PC-3 (cell line): ENCODE data around the gene RBM18.

Experiments used
- EZH2phosphoT487 ChIP-seq: fragments of 300-600 bp; sonication (generic); IDR thresholded peaks from 2 replicates; pipeline ENCODE4 v1.6.1; 2018; ENCODE audit warnings: mild to moderate bottlenecking, antibody characterized with exemption, low read length, borderline replicate concordance
- TF ChIP-seq, protein P1 (sequence below): fragments of 300-600 bp; sonication (generic); conservative IDR thresholded peaks from 2 replicates; pipeline ENCODE4 v1.5.1; 2017; ENCODE audit warnings: antibody characterized with exemption, low read depth, mild to moderate bottlenecking, low read length

DNA sequence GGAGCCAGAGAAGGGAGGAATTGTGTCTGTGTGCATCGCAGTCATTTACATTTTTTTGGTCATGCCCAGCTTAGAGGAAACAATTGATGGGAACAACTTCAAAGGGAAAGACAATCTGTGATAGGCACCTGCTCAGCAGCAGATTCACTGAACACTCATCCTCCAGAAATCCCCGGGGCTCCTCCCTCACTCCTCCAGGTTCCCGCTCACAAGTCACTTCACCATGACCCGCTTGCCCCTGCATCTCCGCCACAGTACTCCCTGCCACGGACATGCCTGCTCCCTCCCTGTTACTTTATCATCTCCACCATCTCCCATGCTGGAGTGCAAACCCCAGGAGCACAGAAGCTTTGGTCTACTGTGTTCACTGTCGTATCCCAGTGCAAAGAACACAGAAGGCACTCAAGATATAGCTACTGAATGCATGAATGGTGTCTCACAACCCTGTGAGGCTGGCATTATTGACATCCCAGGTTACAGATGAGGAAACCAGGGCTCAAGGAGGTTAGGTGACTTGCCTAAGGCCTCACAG lies 52.1 kb downstream of the RBM18 start:
- TF ChIP-seq, protein P1, sequence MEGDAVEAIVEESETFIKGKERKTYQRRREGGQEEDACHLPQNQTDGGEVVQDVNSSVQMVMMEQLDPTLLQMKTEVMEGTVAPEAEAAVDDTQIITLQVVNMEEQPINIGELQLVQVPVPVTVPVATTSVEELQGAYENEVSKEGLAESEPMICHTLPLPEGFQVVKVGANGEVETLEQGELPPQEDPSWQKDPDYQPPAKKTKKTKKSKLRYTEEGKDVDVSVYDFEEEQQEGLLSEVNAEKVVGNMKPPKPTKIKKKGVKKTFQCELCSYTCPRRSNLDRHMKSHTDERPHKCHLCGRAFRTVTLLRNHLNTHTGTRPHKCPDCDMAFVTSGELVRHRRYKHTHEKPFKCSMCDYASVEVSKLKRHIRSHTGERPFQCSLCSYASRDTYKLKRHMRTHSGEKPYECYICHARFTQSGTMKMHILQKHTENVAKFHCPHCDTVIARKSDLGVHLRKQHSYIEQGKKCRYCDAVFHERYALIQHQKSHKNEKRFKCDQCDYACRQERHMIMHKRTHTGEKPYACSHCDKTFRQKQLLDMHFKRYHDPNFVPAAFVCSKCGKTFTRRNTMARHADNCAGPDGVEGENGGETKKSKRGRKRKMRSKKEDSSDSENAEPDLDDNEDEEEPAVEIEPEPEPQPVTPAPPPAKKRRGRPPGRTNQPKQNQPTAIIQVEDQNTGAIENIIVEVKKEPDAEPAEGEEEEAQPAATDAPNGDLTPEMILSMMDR = no peak
- TF ChIP-seq EZH2phosphoT487 = no peak
